ENCODE data around the gene TIRAP. TPM values are rescaled to one million over a fixed set of nuclear protein-coding genes. Genes with fewer than 3 reads are reported as not detected.

Gene TIRAP, protein sequence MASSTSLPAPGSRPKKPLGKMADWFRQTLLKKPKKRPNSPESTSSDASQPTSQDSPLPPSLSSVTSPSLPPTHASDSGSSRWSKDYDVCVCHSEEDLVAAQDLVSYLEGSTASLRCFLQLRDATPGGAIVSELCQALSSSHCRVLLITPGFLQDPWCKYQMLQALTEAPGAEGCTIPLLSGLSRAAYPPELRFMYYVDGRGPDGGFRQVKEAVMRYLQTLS
- total RNA-seq = 2.5 and 3.0 TPM in 2 replicates

DNA sequence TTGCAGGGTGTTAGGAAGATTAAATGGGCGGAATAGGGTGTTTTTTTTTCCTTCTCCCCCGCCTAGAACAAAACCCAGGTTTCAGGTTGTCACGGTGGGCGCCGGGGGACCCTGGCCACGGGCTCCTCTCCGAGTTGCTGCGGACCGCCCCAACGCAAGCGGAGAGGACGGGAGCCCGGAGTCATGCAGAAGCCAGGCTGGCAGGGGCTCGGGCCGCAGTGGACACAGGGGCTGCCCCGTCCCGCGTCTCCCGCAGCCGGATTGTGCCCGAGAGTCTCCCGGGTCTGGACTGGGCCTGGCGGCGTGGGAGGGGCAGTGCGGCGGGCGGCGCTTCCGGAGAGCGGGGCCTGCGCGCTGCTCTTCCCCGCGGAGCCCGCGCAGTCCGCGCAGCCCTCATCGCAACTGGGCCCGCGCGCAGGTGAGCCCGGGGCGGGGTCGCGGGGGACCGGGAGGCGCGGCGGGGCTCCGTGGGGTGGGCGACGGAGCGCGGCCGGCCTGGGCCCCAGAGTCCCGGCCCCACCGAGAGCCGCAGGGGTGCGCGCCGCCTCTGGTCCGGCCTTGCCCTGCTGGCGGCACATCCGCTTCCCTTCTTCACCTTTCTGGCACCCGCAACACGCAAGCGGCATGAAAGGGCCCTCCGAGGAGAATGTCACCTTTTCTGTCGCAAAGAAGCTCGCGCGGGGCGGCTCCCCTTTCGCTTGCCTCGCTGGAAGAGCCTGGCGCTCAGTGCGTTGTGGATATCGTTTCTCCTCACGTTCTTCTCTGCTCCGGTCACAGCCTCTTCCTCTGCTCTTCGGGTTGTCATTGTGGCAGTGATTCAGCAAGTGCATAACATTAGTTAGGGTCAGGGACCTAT, at the start of gene TIRAP:
Gene TIRAP, plus strand, starts transcription at position 358 of the 856 bp plus-strand sequence. CDS start 7,802 bp downstream, outside the sequence.

DNA sequence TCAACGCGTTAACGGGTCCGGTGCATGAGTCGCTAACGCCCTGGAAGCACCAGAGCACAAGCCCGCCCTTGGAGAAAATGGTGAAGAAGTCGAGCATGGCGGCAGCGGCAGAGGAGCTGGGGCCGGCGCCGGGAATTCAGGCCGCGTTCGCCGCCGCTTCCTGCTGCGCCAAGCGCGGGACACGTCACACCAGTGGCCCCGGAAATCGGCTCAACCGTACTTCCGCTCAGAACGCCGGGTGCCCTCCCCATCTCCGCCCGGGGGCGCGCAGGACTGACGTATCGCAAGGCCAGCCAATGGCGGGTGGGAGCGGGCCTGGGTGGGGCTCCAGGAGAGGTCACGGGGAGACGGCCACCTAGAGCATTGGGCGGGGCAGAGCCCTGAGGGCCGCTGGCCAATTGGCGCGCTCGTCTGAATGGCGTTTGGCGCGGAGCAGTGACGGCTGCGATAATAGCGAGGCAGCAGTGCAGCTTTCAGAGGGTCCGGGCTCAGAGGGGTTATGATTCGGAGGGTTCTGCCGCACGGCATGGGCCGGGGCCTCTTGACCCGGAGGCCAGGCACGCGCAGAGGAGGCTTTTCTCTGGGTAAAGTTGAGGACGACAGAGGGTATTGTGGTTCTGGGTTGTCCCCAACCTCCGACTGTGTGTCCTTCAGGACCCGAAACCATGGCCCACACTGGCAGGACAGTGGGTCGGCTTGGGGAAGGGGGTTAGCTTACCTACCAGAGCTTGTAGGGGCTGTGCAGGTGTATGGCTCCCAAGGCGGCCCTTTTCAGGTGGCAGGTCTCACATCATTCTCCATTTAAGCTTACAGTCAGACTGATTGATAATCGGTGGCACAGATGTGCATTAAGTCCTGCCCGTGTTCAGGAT, 13.9 kb upstream of the TIRAP start, which contains the start of the genes FOXRED1 and SRPRA:
Gene FOXRED1, plus strand, starts transcription at position 447 of the 872 bp plus-strand sequence. Its CDS starts 53 bp downstream, at position 500.
Gene SRPRA, minus strand, starts transcription at position 188 of the 872 bp plus-strand sequence. Its CDS starts 91 bp downstream, at position 97.

DNA sequence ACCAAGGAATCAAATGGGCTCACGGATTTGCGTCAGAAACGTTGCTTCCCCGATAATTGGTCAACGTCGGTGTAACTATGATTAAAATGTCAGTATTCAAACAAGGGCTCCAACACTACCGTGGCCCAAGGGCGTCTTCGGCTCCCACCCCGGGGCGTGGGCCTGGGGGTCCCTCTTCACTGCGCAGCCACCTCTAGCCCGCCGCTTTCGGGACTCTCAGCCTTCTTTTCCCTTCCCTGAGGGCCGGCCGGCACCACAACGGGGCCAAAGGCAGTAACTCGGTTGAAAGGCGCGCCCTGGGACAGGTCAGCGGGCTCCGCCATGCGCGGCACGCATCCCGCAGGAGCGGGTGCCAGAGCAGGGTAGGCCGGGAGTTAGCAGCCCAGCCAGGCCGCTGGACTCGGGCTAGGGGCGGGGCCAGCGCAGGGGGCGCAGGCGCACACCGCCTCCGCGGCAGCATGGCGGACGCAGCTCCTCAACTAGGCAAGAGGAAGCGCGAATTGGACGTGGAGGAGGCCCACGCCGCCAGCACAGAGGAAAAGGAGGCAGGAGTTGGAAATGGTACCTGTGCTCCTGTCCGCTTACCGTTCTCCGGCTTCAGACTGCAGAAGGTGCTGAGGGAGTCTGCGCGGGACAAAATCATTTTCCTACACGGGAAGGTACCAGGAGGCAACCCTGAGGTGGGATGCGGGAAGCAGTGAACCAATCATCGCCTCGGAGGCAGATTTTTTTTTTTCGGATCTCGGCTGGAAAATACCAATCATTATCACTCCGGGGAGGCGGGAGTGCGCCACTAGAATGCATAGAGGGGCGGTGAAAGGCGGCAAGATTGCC, 20.9 kb downstream of the TIRAP start, which contains the start of gene DCPS:
Gene DCPS, plus strand, starts transcription at position 438 of the 834 bp plus-strand sequence. Its CDS starts 21 bp downstream, at position 459.

Other genes with a start within 250 kb of the TIRAP start
- 8.8 and 16.9 TPM in 2 replicates for gene CDON, start 220.2 kb upstream of the TIRAP start, total RNA-seq
- gene RPUSD4, start 71.4 kb upstream of the TIRAP start, total RNA-seq = 26.0 and 30.5 TPM in 2 replicates
- 14.4 and 20.1 TPM in 2 replicates for gene FAM118B, start 71.3 kb upstream of the TIRAP start, total RNA-seq
- gene SRPRA, start 14.2 kb upstream of the TIRAP start, total RNA-seq = 44.9 and 51.1 TPM in 2 replicates
- 9.5 and 10.7 TPM in 2 replicates for gene FOXRED1, start 13.9 kb upstream of the TIRAP start, total RNA-seq
- 9.8 and 13.0 TPM in 2 replicates for gene DCPS, start 21.0 kb downstream of the TIRAP start, total RNA-seq
- gene ST3GAL4, start 72.6 kb downstream of the TIRAP start, total RNA-seq = 21.2 and 30.0 TPM in 2 replicates